Sigmoid colon (tissue), 4 donors: ENCODE measurements around the gene TRMT112.

Experiments
- CTCF ChIP-seq, 4 experiments: fragments of 450-650 bp in 3 of 4; fragments of 200-600 bp in 1 of 4; IDR thresholded peaks; one replicate each; pipeline ENCODE4 v1.5.1; 2016 to 2019; ENCODE audit warnings: antibody characterized with exemption in 4 of 4, mild to moderate bottlenecking in 3 of 4, moderate library complexity in 2 of 4
- POLR2A ChIP-seq, 2 donors: fragments of 450-650 bp; IDR thresholded peaks; one replicate each; pipeline ENCODE4 v1.6.1; 2016; ENCODE audit warnings: antibody characterized with exemption in 2 of 2, mild to moderate bottlenecking in 2 of 2, moderate library complexity in 2 of 2
- POLR2AphosphoS5 ChIP-seq, 4 donors: sonication (generic); formaldehyde crosslinking; IDR thresholded peaks; one replicate each; pipeline ENCODE4 v1.6.1; 2017; ENCODE audit warnings: antibody characterized with exemption in 4 of 4

GRCh38 chr11:64317961-64318765 lies 804 bp upstream of the TRMT112 start, which contains the start of gene PRDX5:
- TF ChIP-seq POLR2A (IDR thresholded peaks at IDR 0.05) (peak; percentile 87 to 94), CTCF (IDR thresholded peaks at IDR 0.05) (peak in 1 of 4 experiments; percentile 11), POLR2AphosphoS5 (IDR thresholded peaks at IDR 0.05) (peak; percentile 93 to 97 (median 96))
